Liver (tissue), 9 donors: ENCODE results near the gene BRD8. TPM values are rescaled to one million over a fixed set of nuclear protein-coding genes. Genes with fewer than 3 reads are reported as not detected.

Source experiments
- DNase-seq: peaks from one replicate; pipeline ENCODE4 v3.0.0-alpha.2; 2017; ENCODE audit warnings: low spot score
- H3K27ac ChIP-seq, 2 donors: one replicate each; pipeline ENCODE4 v1.7.0; 2013; ENCODE audit warnings: inconsistent platforms in 2 of 2, low read length in 2 of 2, control low read depth in 1 of 2, low read depth in 1 of 2, mild to moderate bottlenecking in 1 of 2
- H3K27me3 ChIP-seq, 4 donors: one replicate each; pipeline versions ENCODE4 v1.6.1 to v1.7.0; 2013; ENCODE audit warnings: low read length in 3 of 4, inconsistent platforms in 1 of 4, mild to moderate bottlenecking in 1 of 4, moderate library complexity in 1 of 4; ENCODE audit not compliant: control insufficient read depth in 4 of 4, insufficient read depth in 4 of 4
- H3K36me3 ChIP-seq, 4 donors: one replicate each; pipeline versions ENCODE4 v1.6.1 to v1.7.0; 2013; ENCODE audit warnings: low read length in 3 of 4, mild to moderate bottlenecking in 3 of 4, low read depth in 1 of 4, moderate library complexity in 1 of 4; ENCODE audit not compliant: control insufficient read depth in 4 of 4, insufficient read depth in 3 of 4
- H3K4me1 ChIP-seq, 4 donors: one replicate each; pipeline versions ENCODE4 v1.6.1 to v1.7.0; 2013; ENCODE audit warnings: low read length in 3 of 4, mild to moderate bottlenecking in 3 of 4, moderate library complexity in 1 of 4; ENCODE audit not compliant: control insufficient read depth in 4 of 4, insufficient read depth in 4 of 4
- H3K4me3 ChIP-seq, 3 donors: one replicate each; pipeline versions ENCODE4 v1.6.1 to v1.7.0; 2013; ENCODE audit warnings: low read length in 3 of 3, control low read depth in 1 of 3, low read depth in 1 of 3, mild to moderate bottlenecking in 1 of 3
- H3K9ac ChIP-seq, 2 donors: one replicate each; pipeline ENCODE4 v1.7.0; 2013; ENCODE audit warnings: low read length in 2 of 2, mild to moderate bottlenecking in 2 of 2, moderate library complexity in 2 of 2, control low read depth in 1 of 2, low read depth in 1 of 2
- H3K9me3 ChIP-seq, 4 donors: one replicate each; pipeline versions ENCODE4 v1.6.1 to v1.7.0; 2013; ENCODE audit warnings: low read length in 3 of 4; ENCODE audit not compliant: control insufficient read depth in 4 of 4
- CTCF ChIP-seq: fragments of 150-350 bp; IDR thresholded peaks from 2 replicates; pipeline ENCODE4 v1.5.1; 2017; ENCODE audit warnings: improper control_type of control experiment, low read depth, low read length; ENCODE audit not compliant: missing input control
- EGR1 ChIP-seq, 2 donors: IDR thresholded peaks; 2 replicates each; pipeline ENCODE4 v1.6.1; 2016 to 2018; ENCODE audit warnings: antibody characterized with exemption in 2 of 2, low read depth in 2 of 2
- FOXA1 ChIP-seq: IDR thresholded peaks from 2 replicates; pipeline ENCODE4 v1.6.1; 2016; ENCODE audit warnings: antibody characterized with exemption
- FOXA2 ChIP-seq: IDR thresholded peaks from 2 replicates; pipeline ENCODE4 v1.6.1; 2016; ENCODE audit warnings: antibody characterized with exemption
- GABPA ChIP-seq, 2 donors: IDR thresholded peaks in 1 of 2; conservative IDR thresholded peaks in 1 of 2; 2 replicates each; pipeline ENCODE4 v1.6.1; 2016; ENCODE audit warnings: antibody characterized with exemption in 2 of 2, mild to moderate bottlenecking in 1 of 2, moderate library complexity in 1 of 2
- HNF4A ChIP-seq, 2 donors: conservative IDR thresholded peaks; 2 replicates each; pipeline ENCODE4 v1.6.1; 2016; ENCODE audit warnings: antibody characterized with exemption in 2 of 2, mild to moderate bottlenecking in 2 of 2
- HNF4G ChIP-seq: IDR thresholded peaks from 2 replicates; pipeline ENCODE4 v1.6.1; 2016; ENCODE audit warnings: antibody characterized with exemption
- JUND ChIP-seq, 2 donors: IDR thresholded peaks; 2 replicates each; pipeline ENCODE4 v1.6.1; 2016; ENCODE audit warnings: antibody characterized with exemption in 2 of 2
- NR2F2 ChIP-seq: IDR thresholded peaks from 2 replicates; pipeline ENCODE4 v1.6.1; 2016; ENCODE audit warnings: antibody characterized with exemption
- RAD21 ChIP-seq, 2 donors: IDR thresholded peaks; 2 replicates each; pipeline ENCODE4 v1.6.1; 2016; ENCODE audit warnings: antibody characterized with exemption in 2 of 2, mild to moderate bottlenecking in 2 of 2
- REST ChIP-seq: IDR thresholded peaks from 2 replicates; pipeline ENCODE4 v1.6.1; 2016; ENCODE audit warnings: antibody characterized with exemption, mild to moderate bottlenecking
- RXRA ChIP-seq, 2 donors: IDR thresholded peaks; 2 replicates each; pipeline ENCODE4 v1.6.1; 2017 to 2018; ENCODE audit warnings: antibody characterized with exemption in 2 of 2, mild to moderate bottlenecking in 1 of 2
- SP1 ChIP-seq: IDR thresholded peaks from 2 replicates; pipeline ENCODE4 v1.6.1; 2018; ENCODE audit warnings: antibody characterized with exemption, mild to moderate bottlenecking
- TAF1 ChIP-seq: conservative IDR thresholded peaks from 2 replicates; pipeline ENCODE4 v1.6.1; 2016; ENCODE audit warnings: antibody characterized with exemption, mild to moderate bottlenecking
- YY1 ChIP-seq: IDR thresholded peaks from 2 replicates; pipeline ENCODE4 v1.6.1; 2016; ENCODE audit warnings: antibody characterized with exemption, mild to moderate bottlenecking
- WGBS: extraction: QIAGEN DNeasy Blood & Tissue Kit; methylation state at CpG from one replicate; pipeline ENCODE4 v1.1.7; 2013; 5-methylcytosine and 5-hydroxymethylcytosine counted together
- polyA plus RNA-seq, 2 donors: library from polyadenylated mRNA; stranded (reverse) in 1 of 2; unstranded in 1 of 2; fragments of 200-250 nt in 1 of 2; fragments of >200 nt in 1 of 2; fragmentation: Nextera tagmentation in 1 of 2; extraction: Ambion mirVana in 1 of 2; gene quantifications; one replicate each; pipeline versions ENCODE4 v1.2.1 to v1.2.3, GENCODE V29; 2013 to 2015
- total RNA-seq, 2 donors: library from RNA; depleted of rRNA; stranded (reverse); fragments of >200 nt; gene quantifications; one replicate each; pipeline ENCODE4 v1.2.3, GENCODE V29; 2014
- TF ChIP-seq, protein P1 (sequence below): IDR thresholded peaks from 2 replicates; pipeline ENCODE4 v1.6.1; 2016; ENCODE audit warnings: antibody characterized with exemption
- TF ChIP-seq, protein P2 (sequence below): IDR thresholded peaks from 2 replicates; pipeline ENCODE4 v1.6.1; 2016; ENCODE audit warnings: antibody characterized with exemption
- TF ChIP-seq, protein P3 (sequence below): IDR thresholded peaks from 2 replicates; pipeline ENCODE4 v1.6.1; 2016; ENCODE audit warnings: antibody characterized with exemption
- donor health status: healthy.
- donor health status: healthy.
- donor health status: healthy.
- donor health status: healthy.
- donor health status: healthy.

Gene BRD8
- total and polyA plus RNA-seq, 4 donors, result 14.8 to 34.5 (median 29.6) TPM

- no peak for TF ChIP-seq CTCF
- TF ChIP-seq TAF1, result no peak
- no peak for TF ChIP-seq NR2F2
- no peak for TF ChIP-seq RXRA (IDR thresholded peaks at IDR 0.05)
- TF ChIP-seq, protein P1, sequence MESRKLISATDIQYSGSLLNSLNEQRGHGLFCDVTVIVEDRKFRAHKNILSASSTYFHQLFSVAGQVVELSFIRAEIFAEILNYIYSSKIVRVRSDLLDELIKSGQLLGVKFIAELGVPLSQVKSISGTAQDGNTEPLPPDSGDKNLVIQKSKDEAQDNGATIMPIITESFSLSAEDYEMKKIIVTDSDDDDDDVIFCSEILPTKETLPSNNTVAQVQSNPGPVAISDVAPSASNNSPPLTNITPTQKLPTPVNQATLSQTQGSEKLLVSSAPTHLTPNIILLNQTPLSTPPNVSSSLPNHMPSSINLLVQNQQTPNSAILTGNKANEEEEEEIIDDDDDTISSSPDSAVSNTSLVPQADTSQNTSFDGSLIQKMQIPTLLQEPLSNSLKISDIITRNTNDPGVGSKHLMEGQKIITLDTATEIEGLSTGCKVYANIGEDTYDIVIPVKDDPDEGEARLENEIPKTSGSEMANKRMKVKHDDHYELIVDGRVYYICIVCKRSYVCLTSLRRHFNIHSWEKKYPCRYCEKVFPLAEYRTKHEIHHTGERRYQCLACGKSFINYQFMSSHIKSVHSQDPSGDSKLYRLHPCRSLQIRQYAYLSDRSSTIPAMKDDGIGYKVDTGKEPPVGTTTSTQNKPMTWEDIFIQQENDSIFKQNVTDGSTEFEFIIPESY, result no peak
- TF ChIP-seq FOXA2, result no peak
Observed at GRCh38 chr5:138160706-138161105, 17.7 kb downstream of the BRD8 start (continued).

GRCh38 chr5:138159666-138160065 is 18.8 kb downstream of the BRD8 start:
- no peak overlapping the region for H3K4me3 ChIP-seq
- no peak for DNase-seq
- H3K9me3 ChIP-seq, result no peaks in the 10 kb centered on the region
- H3K4me1 ChIP-seq, result no peaks in the 10 kb centered on the region
- WGBS, result 95% methylated on average over 5 of the region's 5 CpGs
- no peaks in the 10 kb centered on the region for H3K27me3 ChIP-seq
- H3K36me3 ChIP-seq, result peaks cover 24 to 74% (median 69%) of the 10 kb centered on the region in 4 donors
- no peak overlapping the region for H3K9ac ChIP-seq
- TF ChIP-seq, protein P2, sequence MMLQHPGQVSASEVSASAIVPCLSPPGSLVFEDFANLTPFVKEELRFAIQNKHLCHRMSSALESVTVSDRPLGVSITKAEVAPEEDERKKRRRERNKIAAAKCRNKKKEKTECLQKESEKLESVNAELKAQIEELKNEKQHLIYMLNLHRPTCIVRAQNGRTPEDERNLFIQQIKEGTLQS, result no peak
- TF ChIP-seq RAD21 (IDR thresholded peaks at IDR 0.05) (no peak), EGR1 (IDR thresholded peaks at IDR 0.05; ENCODE audit: low read depth in 2 of 2) (no peak), TAF1 (no peak), HNF4A (conservative IDR thresholded peaks at IDR 0.05) (no peak), HNF4G (no peak), FOXA1 (no peak), CTCF (no peak), RXRA (IDR thresholded peaks at IDR 0.05) (no peak), NR2F2 (no peak), FOXA2 (no peak), YY1 (no peak), JUND (IDR thresholded peaks at IDR 0.05) (no peak), SP1 (no peak), GABPA (IDR thresholded peaks at IDR 0.05 in 1 of 2, conservative IDR thresholded peaks at IDR 0.05 in 1 of 2) (no peak), REST (no peak)
- TF ChIP-seq, protein P1, result no peak
- TF ChIP-seq, protein P3, sequence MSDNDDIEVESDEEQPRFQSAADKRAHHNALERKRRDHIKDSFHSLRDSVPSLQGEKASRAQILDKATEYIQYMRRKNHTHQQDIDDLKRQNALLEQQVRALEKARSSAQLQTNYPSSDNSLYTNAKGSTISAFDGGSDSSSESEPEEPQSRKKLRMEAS, result no peak
- H3K27ac ChIP-seq, result no peak overlapping the region
